GM19099 (cell line): Measurements from ENCODE around the gene KSR1.

ENCODE experiments used
- POLR2A ChIP-seq: IDR thresholded peaks from 3 replicates; pipeline ENCODE4 v1.6.1; 2011; ENCODE audit warnings: low read depth; ENCODE audit not compliant: insufficient read length; ENCODE audit errors: extremely low read depth

Gene KSR1

GRCh38 chr17:27581016-27581415 lies 124.8 kb downstream of the KSR1 start:
- TF ChIP-seq POLR2A: no peak

GRCh38 chr17:27582696-27583095 lies 126.4 kb downstream of the KSR1 start:
- TF ChIP-seq POLR2A: no peak

GRCh38 chr17:27585153-27585681 lies 129.0 kb downstream of the KSR1 start:
- TF ChIP-seq POLR2A: no peak

GRCh38 chr17:27585792-27586191 lies 129.5 kb downstream of the KSR1 start:
- no peak for TF ChIP-seq POLR2A

- no peak for TF ChIP-seq POLR2A
Measured at GRCh38 chr17:27586203-27586721, 130.0 kb downstream of the KSR1 start.

- no peak for TF ChIP-seq POLR2A
Measured at GRCh38 chr17:27588354-27588753, 132.1 kb downstream of the KSR1 start.

- no peak for TF ChIP-seq POLR2A
Measured at GRCh38 chr17:27590864-27591263, 134.6 kb downstream of the KSR1 start.

- no peak for TF ChIP-seq POLR2A
Measured at GRCh38 chr17:27591986-27592385, 135.7 kb downstream of the KSR1 start.

- no peak for TF ChIP-seq POLR2A
Measured at GRCh38 chr17:27593232-27593856, 137.1 kb downstream of the KSR1 start.

- no peak for TF ChIP-seq POLR2A
Measured at GRCh38 chr17:27593857-27594255, 137.6 kb downstream of the KSR1 start.

GRCh38 chr17:27595208-27595607 lies 139.0 kb downstream of the KSR1 start:
- no peak for TF ChIP-seq POLR2A

- no peak for TF ChIP-seq POLR2A
Measured at GRCh38 chr17:27596096-27596495, 139.8 kb downstream of the KSR1 start.

- TF ChIP-seq POLR2A: no peak
Measured at GRCh38 chr17:27596566-27597187, 140.4 kb downstream of the KSR1 start.

GRCh38 chr17:27597188-27597580 lies 140.9 kb downstream of the KSR1 start:
- TF ChIP-seq POLR2A: no peak

GRCh38 chr17:27597783-27598320 lies 141.6 kb downstream of the KSR1 start:
- TF ChIP-seq POLR2A: no peak
